Adrenal gland (tissue), 5 donors: ENCODE results near the gene ATP6V1G1.

Experiments used
- POLR2A ChIP-seq, 2 donors: fragments of 450-650 bp; IDR thresholded peaks; one replicate each; pipeline ENCODE4 v1.6.1; 2017; ENCODE audit warnings: antibody characterized with exemption in 2 of 2, mild to moderate bottlenecking in 2 of 2, moderate library complexity in 1 of 2
- TF ChIP-seq, protein P1 (sequence below), 6 experiments: fragments of 450-650 bp in 4 of 6; fragments of 200-600 bp in 2 of 6; sonication (generic) in 1 of 6; IDR thresholded peaks; 1 replicate in 5 of 6; 2 replicates in 1 of 6; pipeline versions ENCODE4 v1.5.1 to v1.8.0; 2016 to 2021; ENCODE audit warnings: antibody characterized with exemption in 6 of 6, mild to moderate bottlenecking in 2 of 6, moderate library complexity in 1 of 6
- donor health status: DM: no; HTN: no; CAD: no.

DNA sequence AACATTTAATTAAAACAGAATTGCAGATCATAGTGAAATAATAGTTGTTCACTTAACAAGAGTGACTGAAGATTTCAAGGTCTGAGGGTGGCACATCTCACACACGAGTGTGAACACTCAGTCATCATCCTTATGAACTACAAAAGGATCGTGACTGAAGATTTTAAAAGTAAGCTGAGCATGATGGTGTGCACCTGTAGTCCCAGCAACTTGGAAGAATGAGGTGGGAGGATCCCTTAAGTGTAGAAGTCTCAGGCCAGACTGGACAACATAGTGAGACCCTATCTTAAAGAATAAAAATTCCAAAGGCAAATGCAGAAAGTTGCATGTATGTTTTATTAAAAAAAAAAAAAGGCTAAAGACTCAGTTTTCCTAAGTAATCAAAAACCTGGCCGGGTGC lies 22.4 kb upstream of the ATP6V1G1 start:
- TF ChIP-seq, protein P1, sequence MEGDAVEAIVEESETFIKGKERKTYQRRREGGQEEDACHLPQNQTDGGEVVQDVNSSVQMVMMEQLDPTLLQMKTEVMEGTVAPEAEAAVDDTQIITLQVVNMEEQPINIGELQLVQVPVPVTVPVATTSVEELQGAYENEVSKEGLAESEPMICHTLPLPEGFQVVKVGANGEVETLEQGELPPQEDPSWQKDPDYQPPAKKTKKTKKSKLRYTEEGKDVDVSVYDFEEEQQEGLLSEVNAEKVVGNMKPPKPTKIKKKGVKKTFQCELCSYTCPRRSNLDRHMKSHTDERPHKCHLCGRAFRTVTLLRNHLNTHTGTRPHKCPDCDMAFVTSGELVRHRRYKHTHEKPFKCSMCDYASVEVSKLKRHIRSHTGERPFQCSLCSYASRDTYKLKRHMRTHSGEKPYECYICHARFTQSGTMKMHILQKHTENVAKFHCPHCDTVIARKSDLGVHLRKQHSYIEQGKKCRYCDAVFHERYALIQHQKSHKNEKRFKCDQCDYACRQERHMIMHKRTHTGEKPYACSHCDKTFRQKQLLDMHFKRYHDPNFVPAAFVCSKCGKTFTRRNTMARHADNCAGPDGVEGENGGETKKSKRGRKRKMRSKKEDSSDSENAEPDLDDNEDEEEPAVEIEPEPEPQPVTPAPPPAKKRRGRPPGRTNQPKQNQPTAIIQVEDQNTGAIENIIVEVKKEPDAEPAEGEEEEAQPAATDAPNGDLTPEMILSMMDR (IDR thresholded peaks at IDR 0.05), result no peak
- no peak for TF ChIP-seq POLR2A (IDR thresholded peaks at IDR 0.05)
